Testis (tissue), 3 donors: ENCODE measurements around the gene COL12A1. TPM values are rescaled to one million over a fixed set of nuclear protein-coding genes. Genes with fewer than 3 reads are reported as not detected.

Source experiments
- DNase-seq: peaks from one replicate; pipeline ENCODE4 v3.0.0-alpha.2; 2019
- H3K27ac ChIP-seq, 2 donors: fragments of 200-600 bp; sonication (generic); one replicate each; pipeline ENCODE4 v1.5.1; 2019
- H3K27me3 ChIP-seq: fragments of 200-600 bp; sonication (generic); one replicate; pipeline ENCODE4 v1.5.1; 2019
- H3K36me3 ChIP-seq: fragments of 200-600 bp; sonication (generic); one replicate; pipeline ENCODE4 v1.5.1; 2017; ENCODE audit warnings: low read depth; ENCODE audit errors: missing control alignments
- H3K4me1 ChIP-seq: fragments of 200-600 bp; sonication (generic); one replicate; pipeline ENCODE4 v1.5.1; 2019
- H3K4me3 ChIP-seq, 2 donors: fragments of 200-600 bp; sonication (generic); one replicate each; pipeline ENCODE4 v1.5.1; 2017 to 2019
- H3K9me3 ChIP-seq: fragments of 200-600 bp; sonication (generic); one replicate; pipeline ENCODE4 v1.5.1; 2017
- CTCF ChIP-seq, 3 experiments: fragments of 450-650 bp in 2 of 3; fragments of 200-600 bp in 1 of 3; sonication (generic) in 1 of 3; IDR thresholded peaks; one replicate each; pipeline ENCODE4 v1.5.1; 2016 to 2019; ENCODE audit warnings: antibody characterized with exemption in 3 of 3, mild to moderate bottlenecking in 2 of 3, moderate library complexity in 1 of 3
- POLR2A ChIP-seq: fragments of 450-650 bp; IDR thresholded peaks from one replicate; pipeline ENCODE4 v1.6.1; 2017; ENCODE audit warnings: antibody characterized with exemption, mild to moderate bottlenecking, moderate library complexity
- WGBS, 2 donors: methylation state at CpG; one replicate each; pipeline ENCODE4 v1.1.5; 2018; 5-methylcytosine and 5-hydroxymethylcytosine counted together
- intact Hi-C: fragments of 100-400 bp; cut with DNase I; formaldehyde crosslinking; loops from one replicate; pipeline ENCODE4 v1.15.1; 2023; ENCODE audit warnings: low total_unique reads
- polyA plus RNA-seq: library from polyadenylated mRNA; stranded (reverse); fragments of 350-450 nt; fragmentation: Illumina TruSeq; extraction: RNeasy Lipid Tissue Mini Kit (QIAGEN cat#74804); gene quantifications from one replicate; pipeline ENCODE4 v1.2.3, GENCODE V29; 2014; ENCODE audit warnings: low read depth, low replicate concordance; ENCODE audit not compliant: insufficient read depth
- total RNA-seq, 2 donors: library from RNA; depleted of rRNA; stranded (reverse); fragments of >200 nt; gene quantifications; one replicate each; pipeline ENCODE4 v1.2.3, GENCODE V29; 2016

Gene COL12A1
- total and polyA plus RNA-seq, 3 donors from 2014 or later, result 11.4 to 27.3 (median 13.6) TPM

- Histone ChIP-seq H3K27me3 (no peaks in the 10 kb centered on the region), H3K4me1 (peaks cover 7% of the 10 kb centered on the region), H3K9me3 (no peaks in the 10 kb centered on the region), H3K36me3 (no peaks in the 10 kb centered on the region), H3K4me3 (peak overlapping the region in 1 of 2 donors; percentile 1), H3K27ac (no peak overlapping the region)
- WGBS, 2 donors, result 34% methylated on average over 15 to 40 of the region's 46 CpGs
- no peak for DNase-seq
- intact Hi-C loops, result loop anchor here (10.0 kb wide), 2 partner anchors 787 to 1457 kb away; no protein-coding TSS in a partner anchor
- no peak for TF ChIP-seq POLR2A
- TF ChIP-seq CTCF (IDR thresholded peaks at IDR 0.05), result no peak
Measured at GRCh38 chr6:75201901-75202672, 3.8 kb downstream of the COL12A1 start.

- no peaks in the 10 kb centered on the region for H3K9me3 ChIP-seq
- intact Hi-C loops, result loop anchor here (10.0 kb wide), 2 partner anchors 786 to 1456 kb away; no protein-coding TSS in a partner anchor
- no peak for TF ChIP-seq POLR2A
- TF ChIP-seq CTCF (IDR thresholded peaks at IDR 0.05), result no peak
- H3K4me1 ChIP-seq, result no peaks in the 10 kb centered on the region
- no peaks in the 10 kb centered on the region for H3K36me3 ChIP-seq
- WGBS, 2 donors, result 5 to 7% methylated on average over 1 of the region's 1 CpG
- no peak overlapping the region for H3K27ac ChIP-seq
- no peaks in the 10 kb centered on the region for H3K27me3 ChIP-seq
- no peak for DNase-seq
- no peak overlapping the region for H3K4me3 ChIP-seq
Measured at GRCh38 chr6:75201021-75201420, 4.8 kb downstream of the COL12A1 start.

GRCh38 chr6:75199889-75200288 lies 6.0 kb downstream of the COL12A1 start:
- Histone ChIP-seq H3K27me3 (no peaks in the 10 kb centered on the region), H3K27ac (no peak overlapping the region), H3K4me1 (no peaks in the 10 kb centered on the region), H3K4me3 (no peak overlapping the region), H3K36me3 (no peaks in the 10 kb centered on the region), H3K9me3 (no peaks in the 10 kb centered on the region)
- intact Hi-C loops, result loop anchor here (10.0 kb wide), 2 partner anchors 785 to 1455 kb away; no protein-coding TSS in a partner anchor
- no peak for DNase-seq
- no peak for TF ChIP-seq CTCF (IDR thresholded peaks at IDR 0.05)
- TF ChIP-seq POLR2A, result no peak
- WGBS, 2 donors, result 82 to 92% methylated on average over 3 of the region's 3 CpGs

- no peak for DNase-seq
- no peak for TF ChIP-seq POLR2A
- TF ChIP-seq CTCF (IDR thresholded peaks at IDR 0.05), result no peak
- Histone ChIP-seq H3K27me3 (no peaks in the 10 kb centered on the region), H3K9me3 (no peaks in the 10 kb centered on the region), H3K36me3 (no peaks in the 10 kb centered on the region), H3K27ac (no peak overlapping the region), H3K4me1 (no peaks in the 10 kb centered on the region), H3K4me3 (no peak overlapping the region)
- 34 to 40% methylated on average over 2 of the region's 2 CpGs for WGBS, 2 donors
- intact Hi-C loops, result no loop called here
Measured at GRCh38 chr6:75196081-75196687, 9.7 kb downstream of the COL12A1 start.
